Purkinje cell (primary cell): ENCODE results near the gene KRTAP2-1. TPM values are rescaled to one million over a fixed set of nuclear protein-coding genes. Genes with fewer than 3 reads are reported as not detected.

Experiments
- polyA plus RNA-seq: library from polyadenylated mRNA; unstranded; fragments of >200 nt; fragmentation: Nextera tagmentation; gene quantifications from 2 replicates; pipeline ENCODE4 v1.2.1, GENCODE V29; 2014

KRTAP2-1 gene, protein sequence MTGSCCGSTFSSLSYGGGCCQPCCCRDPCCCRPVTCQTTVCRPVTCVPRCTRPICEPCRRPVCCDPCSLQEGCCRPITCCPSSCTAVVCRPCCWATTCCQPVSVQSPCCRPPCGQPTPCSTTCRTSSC
- not detected in 2 replicates for polyA plus RNA-seq

DNA sequence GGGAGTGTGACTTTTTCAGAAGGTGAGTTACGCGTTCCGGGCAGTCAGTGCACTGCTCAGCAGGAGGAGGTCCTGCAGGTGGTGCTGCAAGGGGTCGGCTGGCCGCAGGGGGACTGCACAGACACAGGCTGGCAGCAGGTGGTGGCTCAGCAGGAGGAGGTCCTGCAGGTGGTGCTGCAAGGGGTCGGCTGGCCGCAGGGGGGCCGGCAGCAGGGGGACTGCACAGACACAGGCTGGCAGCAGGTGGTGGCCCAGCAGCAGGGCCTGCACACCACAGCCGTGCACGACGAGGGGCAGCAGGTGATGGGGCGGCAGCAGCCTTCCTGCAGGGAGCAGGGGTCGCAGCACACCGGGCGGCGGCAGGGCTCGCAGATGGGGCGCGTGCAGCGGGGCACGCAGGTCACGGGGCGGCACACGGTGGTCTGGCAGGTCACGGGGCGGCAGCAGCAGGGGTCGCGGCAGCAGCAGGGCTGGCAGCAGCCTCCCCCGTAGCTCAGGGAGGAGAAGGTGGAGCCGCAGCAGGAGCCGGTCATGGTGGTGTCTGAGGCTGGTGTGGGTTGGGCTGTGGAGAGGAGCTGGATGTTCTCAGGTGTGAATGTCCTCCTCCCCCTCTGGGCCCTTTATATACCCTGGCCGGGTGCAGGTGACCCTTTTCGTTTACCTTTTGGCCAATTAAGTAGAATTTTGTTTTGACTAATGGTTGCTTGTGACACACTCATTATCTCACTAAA lies at the start of gene KRTAP2-1:
KRTAP2-1 (minus strand) TSS at position 582 of the 731 bp plus-strand sequence; CDS start at position 533, 49 bp downstream.

DNA sequence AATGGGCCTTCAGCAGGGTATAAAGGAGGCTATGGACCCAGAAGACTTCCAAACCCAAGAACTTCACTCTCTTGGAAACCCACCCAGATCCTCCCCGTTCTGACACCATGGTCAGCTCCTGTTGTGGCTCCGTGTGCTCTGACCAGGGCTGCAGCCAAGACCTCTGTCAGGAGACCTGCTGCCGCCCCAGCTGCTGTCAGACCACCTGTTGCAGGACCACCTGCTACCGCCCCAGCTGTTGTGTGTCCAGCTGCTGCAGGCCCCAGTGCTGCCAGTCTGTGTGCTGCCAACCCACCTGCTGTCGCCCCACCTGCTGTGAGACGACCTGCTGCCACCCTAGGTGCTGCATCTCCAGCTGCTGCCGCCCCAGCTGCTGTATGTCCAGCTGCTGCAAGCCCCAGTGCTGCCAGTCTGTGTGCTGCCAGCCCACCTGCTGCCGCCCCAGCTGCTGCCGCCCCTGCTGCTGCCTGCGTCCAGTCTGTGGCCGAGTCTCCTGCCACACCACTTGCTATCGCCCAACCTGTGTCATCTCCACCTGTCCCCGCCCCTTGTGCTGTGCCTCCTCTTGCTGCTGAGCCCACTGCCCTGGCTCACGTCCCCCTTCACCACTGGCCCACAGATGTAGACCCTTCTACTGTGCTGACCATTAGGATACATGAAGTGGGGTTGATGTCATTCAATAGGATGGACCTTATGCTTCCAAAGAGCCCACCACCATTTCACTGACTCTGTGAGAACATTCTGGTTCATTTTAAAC lies 37.2 kb upstream of the KRTAP2-1 start, which contains the start of gene KRTAP4-7:
KRTAP4-7 (plus strand) TSS at position 51 of the 757 bp plus-strand sequence; CDS start at position 108, 57 bp downstream.

DNA sequence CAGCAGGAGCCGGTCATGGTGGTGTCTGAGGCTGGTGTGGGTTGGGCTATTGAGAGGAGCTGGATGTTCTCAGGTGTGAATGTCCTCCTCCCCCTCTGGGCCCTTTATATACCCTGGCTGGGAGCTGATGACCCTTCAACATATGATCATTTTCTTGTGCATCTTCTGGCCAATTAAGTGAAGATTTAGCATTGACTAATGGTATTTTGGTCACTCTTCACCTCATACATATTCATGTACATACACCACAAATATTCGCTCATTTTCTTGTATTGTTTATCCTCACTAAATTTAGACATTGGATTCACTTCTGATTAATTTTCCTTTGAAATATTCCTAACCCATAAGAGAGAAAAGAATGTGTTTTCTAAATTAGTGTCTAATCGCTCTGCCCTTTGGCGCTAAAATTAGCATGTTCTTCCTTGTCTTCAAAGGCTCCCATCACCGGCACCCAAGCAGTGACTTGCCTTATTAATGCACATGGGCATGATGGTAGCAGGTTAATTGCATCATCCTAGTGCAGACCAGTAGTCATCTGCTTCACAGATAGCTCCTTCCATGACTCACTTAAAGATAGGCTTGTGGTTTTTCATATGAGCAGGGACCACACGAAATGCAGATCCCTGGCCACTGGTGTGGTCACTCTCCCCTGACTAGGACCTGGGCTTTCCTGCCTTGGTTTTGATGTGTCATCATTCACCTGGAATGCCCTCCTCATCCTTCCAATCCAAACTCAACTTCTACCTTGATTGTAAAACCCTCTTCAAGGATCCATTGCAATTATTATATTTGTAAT lies 18.9 kb upstream of the KRTAP2-1 start, which contains the start of gene KRTAP2-4:
KRTAP2-4 (minus strand) TSS at position 51 of the 796 bp plus-strand sequence; CDS start at position 17, 34 bp downstream.

DNA sequence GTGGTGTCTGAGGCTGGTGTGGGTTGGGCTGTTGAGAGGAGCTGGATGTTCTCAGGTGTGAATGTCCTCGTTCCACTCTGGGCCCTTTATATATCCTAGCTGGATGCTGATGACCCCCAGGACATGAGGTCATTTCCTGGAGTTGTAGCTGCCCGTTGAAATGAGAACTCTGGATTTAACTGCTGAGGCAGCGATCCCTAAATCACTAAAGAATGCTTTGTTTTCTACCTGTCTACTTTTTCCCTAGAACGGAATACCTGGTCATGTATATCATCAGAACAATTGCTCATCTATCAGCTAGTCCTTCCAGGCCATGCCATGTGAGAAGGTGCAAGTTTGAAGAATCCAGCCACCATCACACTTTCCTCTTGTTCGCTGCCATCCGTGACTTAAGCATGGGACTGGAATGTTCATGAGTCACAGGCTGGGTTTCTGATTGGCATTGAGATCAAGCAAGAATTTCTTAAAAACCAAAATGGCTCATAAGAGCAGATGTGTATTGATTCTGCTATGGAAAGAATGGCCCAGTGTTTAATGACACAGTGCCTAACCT lies 13.0 kb upstream of the KRTAP2-1 start, which contains the start of gene KRTAP2-3:
KRTAP2-3 (minus strand) TSS at position 63 of the 553 bp plus-strand sequence. CDS start 64 bp downstream, outside the sequence.

DNA sequence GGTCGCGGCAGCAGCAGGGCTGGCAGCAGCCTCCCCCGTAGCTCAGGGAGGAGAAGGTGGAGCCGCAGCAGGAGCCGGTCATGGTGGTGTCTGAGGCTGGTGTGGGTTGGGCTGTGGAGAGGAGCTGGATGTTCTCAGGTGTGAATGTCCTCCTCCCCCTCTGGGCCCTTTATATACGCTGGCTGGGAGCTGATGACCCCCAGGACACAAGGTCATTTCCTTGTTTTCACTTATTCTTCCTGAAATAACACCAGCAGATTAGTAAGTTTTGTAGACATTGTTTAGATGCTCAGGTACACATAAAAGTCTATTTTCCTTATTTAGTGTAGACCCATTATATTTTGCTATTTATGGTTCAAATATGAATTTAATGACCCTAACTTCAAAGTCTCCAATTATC lies 8.0 kb upstream of the KRTAP2-1 start, which contains the start of gene KRTAP2-2:
KRTAP2-2 (minus strand) TSS at position 101 of the 400 bp plus-strand sequence; CDS start at position 82, 19 bp downstream.

DNA sequence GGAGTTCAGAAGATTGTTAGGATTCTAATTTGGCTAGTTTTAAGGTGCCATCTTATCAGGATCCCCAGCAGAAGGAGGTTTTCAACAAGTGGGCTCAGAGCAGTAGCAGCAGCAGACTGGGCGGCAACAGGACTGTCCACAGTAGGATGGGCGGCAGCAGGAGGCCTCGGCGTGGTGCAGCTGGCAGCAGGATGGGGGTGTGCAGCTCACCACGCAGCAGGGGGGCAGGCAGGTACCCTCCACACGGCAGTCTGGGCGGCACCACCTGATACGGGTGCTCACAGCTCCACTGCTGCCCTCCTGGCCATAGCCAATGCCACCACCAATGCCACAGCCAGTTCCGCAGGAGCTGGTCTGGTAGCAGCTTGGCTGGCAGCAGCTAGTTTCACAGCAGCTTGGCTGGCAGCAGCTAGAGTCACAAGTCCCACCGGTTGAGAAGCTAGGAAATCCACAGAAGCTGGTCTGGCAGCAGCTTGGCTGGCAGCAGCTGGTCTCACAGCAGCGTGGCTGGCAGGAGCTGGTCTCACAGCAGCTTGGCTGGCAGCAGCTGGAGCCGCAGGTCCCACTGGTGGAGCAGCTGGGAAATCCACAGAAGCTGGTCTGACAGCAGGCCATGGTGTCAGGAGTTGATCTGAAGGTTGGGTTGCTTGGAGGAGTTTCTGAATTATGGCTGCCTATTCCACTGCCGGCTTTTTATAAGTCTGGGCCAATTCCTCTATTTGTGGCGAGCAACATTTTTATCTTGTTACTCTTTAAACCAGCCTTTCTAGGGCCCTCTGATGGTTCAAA lies 6.1 kb downstream of the KRTAP2-1 start, which contains the start of gene KRTAP1-1:
KRTAP1-1 (minus strand) TSS at position 668 of the 789 bp plus-strand sequence; CDS start at position 615, 53 bp downstream.

DNA sequence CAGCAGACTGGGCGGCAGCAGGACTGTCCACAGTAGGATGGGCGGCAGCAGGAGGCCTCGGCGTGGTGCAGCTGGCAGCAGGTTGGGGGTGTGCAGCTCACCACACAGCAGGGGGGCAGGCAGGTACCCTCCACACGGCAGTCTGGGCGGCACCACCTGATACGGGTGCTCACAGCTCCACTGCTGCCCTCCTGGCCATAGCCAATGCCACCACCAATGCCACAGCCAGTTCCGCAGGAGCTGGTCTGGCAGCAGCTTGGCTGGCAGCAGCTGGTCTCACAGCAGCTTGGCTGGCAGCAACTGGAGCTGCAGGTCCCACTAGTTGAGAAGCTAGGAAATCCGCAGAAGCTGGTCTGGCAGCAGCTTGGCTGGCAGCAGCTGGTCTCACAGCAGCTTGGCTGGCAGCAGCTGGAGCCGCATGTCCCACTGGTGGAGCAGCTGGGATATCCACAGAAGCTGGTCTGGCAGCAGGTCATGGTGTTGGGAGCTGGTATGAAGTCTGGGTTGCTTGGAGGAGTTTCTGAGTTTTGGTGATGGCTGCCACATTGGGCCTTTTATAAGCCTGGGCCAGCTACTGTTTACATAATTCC lies 12.7 kb downstream of the KRTAP2-1 start, which contains the start of gene KRTAP1-3:
KRTAP1-3 (minus strand) TSS at position 529 of the 590 bp plus-strand sequence; CDS start at position 476, 53 bp downstream.

DNA sequence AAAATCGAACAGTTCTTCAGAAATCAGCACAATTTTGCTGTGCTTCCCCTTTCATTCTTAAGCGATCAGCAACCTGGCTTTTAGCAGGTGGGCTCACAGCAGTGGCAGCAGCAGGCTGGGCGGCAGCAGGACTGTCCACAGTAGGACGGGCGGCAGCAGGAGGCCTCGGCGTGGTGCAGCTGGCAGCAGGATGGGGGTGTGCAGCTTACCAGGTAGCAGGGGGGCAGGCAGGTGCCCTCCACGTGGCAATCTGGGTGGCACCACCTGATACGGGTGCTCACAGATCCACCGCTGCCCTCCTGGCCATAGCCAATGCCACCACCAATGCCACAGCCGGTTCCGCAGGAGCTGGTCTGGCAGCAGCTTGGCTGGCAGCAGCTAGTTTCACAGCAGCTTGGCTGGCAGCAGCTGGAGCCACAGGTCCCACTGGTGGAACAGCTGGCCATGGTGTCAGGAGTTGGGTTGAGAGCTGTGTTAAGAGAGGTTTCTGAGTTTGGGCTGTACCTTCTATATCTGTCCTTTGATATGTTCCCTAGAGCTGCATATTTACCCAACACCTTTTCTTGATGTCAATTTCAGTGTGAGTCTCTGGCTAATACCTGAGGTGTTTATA lies 17.4 kb downstream of the KRTAP2-1 start, which contains the start of gene KRTAP1-4:
KRTAP1-4 (minus strand) TSS at position 563 of the 613 bp plus-strand sequence; CDS start at position 446, 117 bp downstream.

DNA sequence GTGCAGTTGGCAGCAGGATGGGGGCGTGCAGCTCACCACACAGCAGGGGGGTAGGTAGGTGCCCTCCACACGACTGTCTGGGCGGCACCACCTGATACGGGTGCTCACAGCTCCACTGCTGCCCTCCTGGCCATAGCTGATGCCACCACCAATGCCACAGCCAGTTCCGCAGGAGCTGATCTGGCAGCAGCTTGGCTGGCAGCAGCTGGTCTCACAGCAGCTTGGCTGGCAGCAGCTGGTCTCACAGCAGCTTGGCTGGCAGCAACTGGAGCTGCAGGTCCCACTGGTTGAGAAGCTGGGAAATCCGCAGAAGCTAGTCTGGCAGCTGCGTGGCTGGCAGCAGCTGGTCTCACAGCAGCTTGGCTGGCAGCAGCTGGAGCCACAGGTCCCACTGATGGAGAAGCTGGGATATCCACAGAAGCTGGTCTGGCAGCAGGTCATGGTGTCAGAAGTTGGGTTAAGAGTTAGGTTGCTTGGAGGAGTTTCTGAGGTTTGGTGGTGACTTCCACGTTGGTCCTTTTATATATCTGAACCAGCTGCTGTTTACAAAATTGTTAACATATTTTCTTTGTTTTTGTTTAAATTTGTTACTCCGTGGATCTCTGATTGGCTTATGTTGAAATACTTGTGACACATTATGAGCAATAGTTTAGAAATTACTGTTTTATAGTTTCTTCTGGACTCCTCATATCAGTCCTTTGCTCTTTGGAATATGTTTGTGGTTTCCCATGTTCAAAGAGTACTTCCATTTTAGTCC lies 20.2 kb downstream of the KRTAP2-1 start, which contains the start of gene KRTAP1-5:
KRTAP1-5 (minus strand) TSS at position 494 of the 757 bp plus-strand sequence; CDS start at position 441, 53 bp downstream.

DNA sequence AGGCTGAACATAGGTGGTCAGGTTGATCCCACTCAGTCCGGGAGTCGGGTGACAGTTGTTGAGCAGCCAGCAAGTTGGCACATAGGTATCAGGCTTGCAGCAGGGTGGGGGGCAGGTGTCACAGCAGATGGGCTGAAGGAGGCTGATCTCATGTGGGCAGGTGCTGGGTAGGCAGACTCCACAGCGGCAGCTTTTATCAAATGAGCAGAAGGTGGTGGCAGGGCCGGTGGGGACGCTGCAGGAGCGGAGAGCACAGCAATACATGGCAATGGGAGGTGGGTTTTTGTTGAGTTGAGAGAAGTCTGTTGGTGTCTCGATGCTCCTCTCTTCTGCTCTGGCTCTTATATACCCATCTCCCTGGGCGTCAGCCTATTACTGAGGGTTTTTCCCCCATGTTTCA lies 38.3 kb downstream of the KRTAP2-1 start, which contains the start of gene KRTAP3-1:
KRTAP3-1 (minus strand) TSS at position 318 of the 400 bp plus-strand sequence; CDS start at position 264, 54 bp downstream.

DNA sequence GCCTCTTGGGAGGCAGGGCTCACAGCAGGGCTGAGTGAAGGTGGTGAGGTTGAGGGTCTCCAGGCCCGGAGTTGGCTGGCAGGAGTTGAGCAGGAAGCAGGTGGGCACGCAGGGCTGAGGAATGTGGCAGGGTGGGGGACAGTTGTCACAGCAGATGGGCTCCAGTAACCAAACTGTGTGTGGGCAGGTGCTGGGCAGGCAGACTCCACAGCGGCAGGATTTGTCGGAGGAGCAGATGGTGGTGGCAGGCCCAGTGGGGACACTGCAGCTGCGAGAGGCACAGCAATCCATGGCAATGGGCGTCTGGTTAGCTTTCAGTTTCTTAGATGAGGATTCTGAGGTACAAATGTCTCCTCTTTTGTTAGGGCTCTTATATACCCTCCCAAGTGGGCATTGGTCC lies 47.6 kb downstream of the KRTAP2-1 start, which contains the start of gene KRTAP3-2:
KRTAP3-2 (minus strand) TSS at position 344 of the 400 bp plus-strand sequence; CDS start at position 291, 53 bp downstream.

Other genes with a start within 250 kb of the KRTAP2-1 start
- not detected in 2 replicates for gene KRT28, start 247.4 kb downstream of the KRTAP2-1 start, polyA plus RNA-seq
- gene KRT10, start 224.7 kb downstream of the KRTAP2-1 start, polyA plus RNA-seq = 45.5 and 59.0 TPM in 2 replicates
- not detected in 2 replicates for gene KRT12, start 180.1 kb downstream of the KRTAP2-1 start, polyA plus RNA-seq
- gene KRT20, start 162.1 kb downstream of the KRTAP2-1 start, polyA plus RNA-seq = not detected in 2 replicates
- gene KRT23, start 109.7 kb downstream of the KRTAP2-1 start, polyA plus RNA-seq = 0.60 TPM in 1 of 2 replicates, not detected in the other
- gene KRT39, start 80.4 kb downstream of the KRTAP2-1 start, polyA plus RNA-seq = not detected in 2 replicates
- gene KRT40, start 63.0 kb downstream of the KRTAP2-1 start, polyA plus RNA-seq = not detected in 2 replicates
- not detected in 2 replicates for gene KRTAP3-3, start 53.2 kb downstream of the KRTAP2-1 start, polyA plus RNA-seq
- not detected in 2 replicates for gene KRTAP3-2, start 47.4 kb downstream of the KRTAP2-1 start, polyA plus RNA-seq
- not detected in 2 replicates for gene KRTAP3-1, start 38.2 kb downstream of the KRTAP2-1 start, polyA plus RNA-seq
- gene KRTAP1-5, start 20.1 kb downstream of the KRTAP2-1 start, polyA plus RNA-seq = not detected in 2 replicates
- gene KRTAP1-4, start 17.1 kb downstream of the KRTAP2-1 start, polyA plus RNA-seq = not detected in 2 replicates
- not detected in 2 replicates for gene KRTAP1-3, start 12.4 kb downstream of the KRTAP2-1 start, polyA plus RNA-seq
- gene KRTAP1-1, start 5.9 kb downstream of the KRTAP2-1 start, polyA plus RNA-seq = 0.28 TPM in 1 of 2 replicates, not detected in the other
- gene KRTAP2-2, start 7.9 kb upstream of the KRTAP2-1 start, polyA plus RNA-seq = not detected in 2 replicates
- not detected in 2 replicates for gene KRTAP2-3, start 12.8 kb upstream of the KRTAP2-1 start, polyA plus RNA-seq
- not detected in 2 replicates for gene KRTAP2-4, start 18.6 kb upstream of the KRTAP2-1 start, polyA plus RNA-seq
- gene KRTAP4-7, start 36.8 kb upstream of the KRTAP2-1 start, polyA plus RNA-seq = not detected in 2 replicates
- not detected in 2 replicates for gene KRTAP4-8, start 50.8 kb upstream of the KRTAP2-1 start, polyA plus RNA-seq
- gene KRTAP4-16, start 54.9 kb upstream of the KRTAP2-1 start, polyA plus RNA-seq = not detected in 2 replicates
- gene KRTAP4-9, start 58.1 kb upstream of the KRTAP2-1 start, polyA plus RNA-seq = not detected in 2 replicates
- not detected in 2 replicates for gene KRTAP4-11, start 71.1 kb upstream of the KRTAP2-1 start, polyA plus RNA-seq
- not detected in 2 replicates for gene KRTAP4-12, start 76.9 kb upstream of the KRTAP2-1 start, polyA plus RNA-seq
- gene KRTAP4-6, start 93.2 kb upstream of the KRTAP2-1 start, polyA plus RNA-seq = not detected in 2 replicates
- not detected in 2 replicates for gene KRTAP4-5, start 102.5 kb upstream of the KRTAP2-1 start, polyA plus RNA-seq
- not detected in 2 replicates for gene KRTAP4-4, start 113.4 kb upstream of the KRTAP2-1 start, polyA plus RNA-seq
- not detected in 2 replicates for gene KRTAP4-3, start 120.9 kb upstream of the KRTAP2-1 start, polyA plus RNA-seq
- gene KRTAP4-2, start 130.9 kb upstream of the KRTAP2-1 start, polyA plus RNA-seq = not detected in 2 replicates
- gene KRTAP4-1, start 137.6 kb upstream of the KRTAP2-1 start, polyA plus RNA-seq = not detected in 2 replicates
- not detected in 2 replicates for gene KRTAP9-1, start 142.6 kb upstream of the KRTAP2-1 start, polyA plus RNA-seq
- not detected in 2 replicates for gene KRTAP9-2, start 179.3 kb upstream of the KRTAP2-1 start, polyA plus RNA-seq
- not detected in 2 replicates for gene KRTAP9-3, start 185.1 kb upstream of the KRTAP2-1 start, polyA plus RNA-seq
- gene KRTAP9-8, start 190.7 kb upstream of the KRTAP2-1 start, polyA plus RNA-seq = not detected in 2 replicates
- not detected in 2 replicates for gene KRTAP9-4, start 202.4 kb upstream of the KRTAP2-1 start, polyA plus RNA-seq
- gene KRTAP9-9, start 208.1 kb upstream of the KRTAP2-1 start, polyA plus RNA-seq = not detected in 2 replicates
- not detected in 2 replicates for gene KRTAP9-6, start 218.1 kb upstream of the KRTAP2-1 start, polyA plus RNA-seq
- not detected in 2 replicates for gene KRTAP9-7, start 228.4 kb upstream of the KRTAP2-1 start, polyA plus RNA-seq